Measurements from ENCODE around the gene TSSK1B. TPM values are rescaled to one million over a fixed set of nuclear protein-coding genes. Genes with fewer than 3 reads are reported as not detected.

Gene TSSK1B, protein sequence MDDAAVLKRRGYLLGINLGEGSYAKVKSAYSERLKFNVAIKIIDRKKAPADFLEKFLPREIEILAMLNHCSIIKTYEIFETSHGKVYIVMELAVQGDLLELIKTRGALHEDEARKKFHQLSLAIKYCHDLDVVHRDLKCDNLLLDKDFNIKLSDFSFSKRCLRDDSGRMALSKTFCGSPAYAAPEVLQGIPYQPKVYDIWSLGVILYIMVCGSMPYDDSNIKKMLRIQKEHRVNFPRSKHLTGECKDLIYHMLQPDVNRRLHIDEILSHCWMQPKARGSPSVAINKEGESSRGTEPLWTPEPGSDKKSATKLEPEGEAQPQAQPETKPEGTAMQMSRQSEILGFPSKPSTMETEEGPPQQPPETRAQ
- polyA plus RNA-seq (2012; ENCODE audit: insufficient read length, low read depth) = not detected

DNA sequence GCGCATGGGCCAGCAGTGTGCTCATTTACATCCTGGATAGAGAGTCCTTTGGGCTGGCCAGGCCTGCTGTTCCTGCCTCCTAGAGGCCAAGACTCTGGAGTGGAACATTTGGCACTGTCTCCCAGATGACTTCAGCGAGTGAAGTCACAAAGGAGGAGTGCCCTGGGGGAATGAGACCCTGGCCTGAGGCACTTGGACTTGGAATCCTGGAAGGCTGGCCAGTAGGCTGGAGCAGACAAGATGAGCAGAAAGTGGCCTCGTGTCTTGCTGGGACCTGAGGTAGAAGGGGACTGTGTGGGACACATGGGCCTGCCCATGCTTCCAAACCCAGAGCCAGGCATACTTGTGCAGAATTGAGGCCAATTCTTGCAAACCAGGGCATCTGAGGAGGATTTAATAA is at the start of gene TSSK1B:
TSS of gene TSSK1B (minus strand) at position 101 of the 400 bp plus-strand sequence. CDS start 150 bp downstream, outside the sequence.
- TF ChIP-seq SIN3A (IDR thresholded peaks at IDR 0.05; ENCODE audit: borderline replicate concordance, insufficient read depth, low read length) (no peak), POLR2AphosphoS5 (IDR thresholded peaks at IDR 0.05; ENCODE audit: low read depth, low read length) (no peak), FOXP2 (optimal IDR thresholded peaks at IDR 0.05; ENCODE audit: borderline replicate concordance, extremely low read depth, extremely low read length, insufficient read depth) (no peak), TAF1 (IDR thresholded peaks at IDR 0.05; ENCODE audit: borderline replicate concordance, insufficient read depth, low read length) (no peak)
- TF ChIP-seq, protein P1, sequence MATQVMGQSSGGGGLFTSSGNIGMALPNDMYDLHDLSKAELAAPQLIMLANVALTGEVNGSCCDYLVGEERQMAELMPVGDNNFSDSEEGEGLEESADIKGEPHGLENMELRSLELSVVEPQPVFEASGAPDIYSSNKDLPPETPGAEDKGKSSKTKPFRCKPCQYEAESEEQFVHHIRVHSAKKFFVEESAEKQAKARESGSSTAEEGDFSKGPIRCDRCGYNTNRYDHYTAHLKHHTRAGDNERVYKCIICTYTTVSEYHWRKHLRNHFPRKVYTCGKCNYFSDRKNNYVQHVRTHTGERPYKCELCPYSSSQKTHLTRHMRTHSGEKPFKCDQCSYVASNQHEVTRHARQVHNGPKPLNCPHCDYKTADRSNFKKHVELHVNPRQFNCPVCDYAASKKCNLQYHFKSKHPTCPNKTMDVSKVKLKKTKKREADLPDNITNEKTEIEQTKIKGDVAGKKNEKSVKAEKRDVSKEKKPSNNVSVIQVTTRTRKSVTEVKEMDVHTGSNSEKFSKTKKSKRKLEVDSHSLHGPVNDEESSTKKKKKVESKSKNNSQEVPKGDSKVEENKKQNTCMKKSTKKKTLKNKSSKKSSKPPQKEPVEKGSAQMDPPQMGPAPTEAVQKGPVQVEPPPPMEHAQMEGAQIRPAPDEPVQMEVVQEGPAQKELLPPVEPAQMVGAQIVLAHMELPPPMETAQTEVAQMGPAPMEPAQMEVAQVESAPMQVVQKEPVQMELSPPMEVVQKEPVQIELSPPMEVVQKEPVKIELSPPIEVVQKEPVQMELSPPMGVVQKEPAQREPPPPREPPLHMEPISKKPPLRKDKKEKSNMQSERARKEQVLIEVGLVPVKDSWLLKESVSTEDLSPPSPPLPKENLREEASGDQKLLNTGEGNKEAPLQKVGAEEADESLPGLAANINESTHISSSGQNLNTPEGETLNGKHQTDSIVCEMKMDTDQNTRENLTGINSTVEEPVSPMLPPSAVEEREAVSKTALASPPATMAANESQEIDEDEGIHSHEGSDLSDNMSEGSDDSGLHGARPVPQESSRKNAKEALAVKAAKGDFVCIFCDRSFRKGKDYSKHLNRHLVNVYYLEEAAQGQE (IDR thresholded peaks at IDR 0.05; ENCODE audit: insufficient read depth in 1 of 2, low read depth in 2 of 2, low read length in 2 of 2) = no peak

DNA sequence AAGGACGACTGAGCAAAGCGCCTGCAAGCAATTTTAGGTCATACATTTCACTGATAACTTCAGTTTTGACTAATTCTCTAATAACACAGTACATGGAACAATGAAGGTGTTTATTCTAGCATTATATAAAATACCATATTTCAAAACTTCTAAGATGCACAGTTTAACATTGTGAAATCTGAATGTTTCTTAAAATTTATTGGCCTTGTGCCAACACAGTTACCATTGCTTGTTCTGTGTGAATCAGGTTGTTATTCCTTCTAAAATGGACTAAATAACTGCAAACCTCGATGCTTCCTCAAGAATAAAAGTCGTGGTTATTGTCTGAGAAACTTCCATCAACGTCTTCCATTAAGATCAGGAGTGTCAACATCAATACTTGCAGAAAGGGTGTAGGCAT is 45.5 kb upstream of the TSSK1B start:
- TF ChIP-seq POLR2AphosphoS5 (IDR thresholded peaks at IDR 0.05; ENCODE audit: low read depth, low read length) = no peak
- no peak for TF ChIP-seq SIN3A (IDR thresholded peaks at IDR 0.05; ENCODE audit: borderline replicate concordance, insufficient read depth, low read length)
- no peak for TF ChIP-seq FOXP2 (optimal IDR thresholded peaks at IDR 0.05; ENCODE audit: borderline replicate concordance, extremely low read depth, extremely low read length, insufficient read depth)
- TF ChIP-seq TAF1 (IDR thresholded peaks at IDR 0.05; ENCODE audit: borderline replicate concordance, insufficient read depth, low read length) = no peak
- TF ChIP-seq, protein P1 (IDR thresholded peaks at IDR 0.05; ENCODE audit: insufficient read depth in 1 of 2, low read depth in 2 of 2, low read length in 2 of 2) = no peak

DNA sequence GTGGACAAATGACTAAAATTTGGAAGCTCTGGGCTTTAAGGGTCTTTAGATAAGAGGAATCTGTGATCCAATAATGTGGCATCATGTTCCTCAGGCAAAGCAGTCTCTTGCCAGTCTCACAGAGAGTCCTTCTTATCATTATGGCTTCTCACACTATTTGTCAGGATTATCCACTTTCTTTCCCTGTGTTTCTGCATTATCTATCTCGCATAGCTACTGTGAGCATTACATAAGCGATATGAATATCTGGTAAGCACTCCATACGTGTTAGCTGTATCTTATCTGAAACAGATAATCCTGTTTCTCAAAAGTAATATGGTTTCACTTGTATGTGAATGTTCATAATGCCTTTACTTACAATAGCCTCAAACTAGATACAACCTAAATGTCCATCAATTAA is 43.9 kb upstream of the TSSK1B start:
- TF ChIP-seq FOXP2 (optimal IDR thresholded peaks at IDR 0.05; ENCODE audit: borderline replicate concordance, extremely low read depth, extremely low read length, insufficient read depth) = no peak

DNA sequence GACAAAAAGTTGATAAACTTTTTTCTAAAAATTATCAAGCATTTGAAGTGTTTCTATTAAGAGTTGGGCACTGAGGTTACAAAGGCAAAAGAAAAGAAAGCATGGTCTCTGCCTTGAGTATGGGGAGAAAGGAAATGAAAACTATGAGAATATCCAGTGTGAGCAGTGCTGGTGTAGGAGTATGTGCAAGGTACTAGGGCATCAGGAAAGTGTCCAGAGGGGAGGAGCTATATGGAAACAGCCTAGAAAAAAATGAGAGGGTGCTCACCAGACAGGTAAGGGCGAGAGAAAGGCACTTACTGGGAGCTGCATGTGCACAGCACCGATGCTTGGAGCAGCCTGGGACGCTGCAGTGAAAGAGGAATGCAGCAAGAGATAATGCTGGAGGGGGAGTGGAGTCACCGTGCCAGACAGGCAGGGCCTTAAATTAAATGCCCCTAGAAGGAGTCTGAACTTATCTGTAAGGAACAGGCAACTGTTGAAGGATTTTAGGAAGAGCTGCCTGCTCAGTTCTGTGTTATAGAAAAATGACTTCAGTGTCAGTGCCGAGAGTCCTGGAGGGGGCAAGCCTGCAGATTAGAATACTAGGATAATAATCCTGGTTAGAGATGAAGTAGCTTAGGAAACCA is 39.4 kb upstream of the TSSK1B start:
- no peak for TF ChIP-seq TAF1 (IDR thresholded peaks at IDR 0.05; ENCODE audit: borderline replicate concordance, insufficient read depth, low read length)
- no peak for TF ChIP-seq SIN3A (IDR thresholded peaks at IDR 0.05; ENCODE audit: borderline replicate concordance, insufficient read depth, low read length)
- TF ChIP-seq FOXP2 (optimal IDR thresholded peaks at IDR 0.05; ENCODE audit: borderline replicate concordance, extremely low read depth, extremely low read length, insufficient read depth) = no peak
- TF ChIP-seq, protein P1 (IDR thresholded peaks at IDR 0.05; ENCODE audit: insufficient read depth in 1 of 2, low read depth in 2 of 2, low read length in 2 of 2) = no peak
- TF ChIP-seq POLR2AphosphoS5 (IDR thresholded peaks at IDR 0.05; ENCODE audit: low read depth, low read length) = no peak

DNA sequence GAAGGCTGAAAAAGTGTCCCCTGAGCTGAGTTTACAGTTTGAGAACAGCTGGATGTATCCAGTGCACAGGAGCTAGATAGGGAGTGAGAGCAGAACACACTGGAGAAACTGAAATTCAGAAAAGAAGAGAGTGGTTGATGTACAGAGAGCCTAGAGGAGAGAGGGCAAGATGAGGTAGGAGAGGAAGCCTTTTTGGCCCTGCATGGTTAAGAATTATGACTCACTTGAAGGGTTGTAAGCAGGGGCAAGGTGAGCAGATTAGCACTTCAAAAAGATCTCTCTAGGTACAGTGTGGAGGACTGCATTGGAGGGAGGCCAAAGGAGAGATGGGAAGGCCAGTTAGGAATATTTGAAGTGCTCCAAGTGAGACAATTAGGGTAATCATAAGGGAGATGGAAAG is 28.2 kb upstream of the TSSK1B start:
- TF ChIP-seq, protein P1 (IDR thresholded peaks at IDR 0.05; ENCODE audit: insufficient read depth in 1 of 2, low read depth in 2 of 2, low read length in 2 of 2) = no peak
- TF ChIP-seq TAF1 (IDR thresholded peaks at IDR 0.05; ENCODE audit: borderline replicate concordance, insufficient read depth, low read length) (no peak), POLR2AphosphoS5 (IDR thresholded peaks at IDR 0.05; ENCODE audit: low read depth, low read length) (no peak), SIN3A (IDR thresholded peaks at IDR 0.05; ENCODE audit: borderline replicate concordance, insufficient read depth, low read length) (no peak), FOXP2 (optimal IDR thresholded peaks at IDR 0.05; ENCODE audit: borderline replicate concordance, extremely low read depth, extremely low read length, insufficient read depth) (no peak)
